GM19324 (cell line): ENCODE measurements around the gene SOX8.

Source experiments
- ATAC-seq: cut with Tn5 transposase; IDR thresholded peaks from one replicate; pipeline ENCODE4 v1.9.1; 2021; ENCODE audit warnings: mild to moderate bottlenecking, moderate library complexity; ENCODE audit not compliant: unreplicated experiment, low FRiP score

SOX8 gene

DNA sequence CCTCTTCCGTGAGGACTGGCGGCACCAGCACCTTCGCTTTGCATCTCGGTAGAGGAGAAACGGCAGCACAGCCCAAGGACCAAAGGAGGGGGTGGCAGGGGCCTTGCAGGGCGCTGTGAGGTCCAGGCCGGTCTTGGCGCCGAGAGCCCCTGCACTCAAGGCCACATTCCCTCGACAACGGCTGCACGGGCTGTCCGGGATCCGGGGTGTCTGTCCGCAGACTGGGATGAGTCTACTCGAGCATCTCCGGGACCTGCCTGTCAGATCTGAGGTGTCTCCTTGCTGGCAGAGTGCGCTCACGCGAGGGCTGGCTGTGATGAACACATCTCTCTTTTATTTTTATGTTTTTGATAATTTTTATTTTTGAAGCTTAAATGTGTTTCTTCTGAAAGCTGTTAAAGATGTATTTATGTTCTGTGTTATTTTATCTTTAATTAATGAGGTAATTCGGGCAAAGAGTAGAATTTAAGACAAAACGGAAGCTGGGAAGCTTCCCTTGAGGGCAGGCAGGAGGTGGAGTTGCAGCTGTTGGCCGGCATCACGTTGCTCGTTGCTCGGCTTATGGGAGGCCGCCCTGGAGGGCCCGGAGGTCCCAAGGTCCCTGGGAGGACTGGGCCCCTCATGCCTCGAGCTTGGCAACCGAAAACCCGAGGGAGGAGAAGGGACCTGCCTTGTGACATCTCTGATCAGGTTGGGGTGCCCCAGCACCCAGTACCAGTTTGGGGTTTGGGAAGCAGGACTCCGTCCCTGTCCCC is 4.3 kb downstream of the SOX8 start:
- no peak for ATAC-seq

DNA sequence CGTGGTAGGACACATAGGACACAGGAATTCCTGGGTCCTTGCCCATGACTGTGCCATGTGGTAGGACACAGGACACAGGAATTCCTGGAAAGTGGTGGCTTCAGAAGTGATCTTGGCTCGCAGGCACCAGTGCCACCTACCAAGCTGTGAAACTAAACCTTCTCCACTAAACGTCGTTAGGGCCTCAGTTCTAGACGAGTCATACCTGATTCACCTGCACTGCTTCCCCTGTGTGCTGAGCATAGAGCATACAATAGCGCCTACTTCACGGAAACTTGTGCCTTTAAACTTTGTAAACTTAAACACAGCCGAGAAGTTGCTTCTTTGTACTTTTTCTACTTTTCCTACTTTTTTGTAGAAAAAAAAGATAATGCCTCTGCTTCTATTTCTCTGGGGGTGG is 4.8 kb downstream of the SOX8 start:
- ATAC-seq = no peak

DNA sequence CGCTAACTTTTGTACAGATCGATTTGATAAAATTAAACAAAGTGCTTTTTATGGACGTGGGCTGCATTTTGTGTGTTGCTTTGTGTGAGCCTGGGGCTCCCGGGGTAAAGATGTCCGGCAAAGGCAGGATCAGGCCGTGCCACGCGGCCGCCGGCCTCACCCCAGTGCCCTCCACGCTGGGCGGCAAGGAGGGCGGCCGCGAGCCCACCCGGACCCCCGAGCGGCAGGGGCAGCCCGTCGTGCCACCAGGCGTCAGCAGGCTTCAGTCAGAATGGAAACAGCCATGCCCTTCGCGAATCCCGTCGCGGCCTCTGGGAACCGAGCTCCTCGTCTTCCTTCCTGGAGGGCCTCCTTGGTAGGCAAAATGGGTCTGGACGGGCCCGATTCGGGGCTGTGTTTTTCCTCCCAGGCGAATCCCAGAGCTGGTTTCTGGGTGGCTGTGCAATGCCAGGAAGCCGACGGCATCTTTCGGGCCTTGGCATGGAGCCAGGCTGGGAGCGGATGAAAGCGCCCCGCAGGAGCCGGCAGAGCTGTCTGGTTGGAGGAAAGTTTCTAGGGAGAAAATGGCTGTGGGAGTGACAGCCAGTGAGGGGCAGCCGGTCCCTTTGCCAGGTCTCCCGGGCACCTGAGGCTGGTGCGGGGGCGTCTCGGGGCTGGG is 5.5 kb downstream of the SOX8 start:
- ATAC-seq = no peak

DNA sequence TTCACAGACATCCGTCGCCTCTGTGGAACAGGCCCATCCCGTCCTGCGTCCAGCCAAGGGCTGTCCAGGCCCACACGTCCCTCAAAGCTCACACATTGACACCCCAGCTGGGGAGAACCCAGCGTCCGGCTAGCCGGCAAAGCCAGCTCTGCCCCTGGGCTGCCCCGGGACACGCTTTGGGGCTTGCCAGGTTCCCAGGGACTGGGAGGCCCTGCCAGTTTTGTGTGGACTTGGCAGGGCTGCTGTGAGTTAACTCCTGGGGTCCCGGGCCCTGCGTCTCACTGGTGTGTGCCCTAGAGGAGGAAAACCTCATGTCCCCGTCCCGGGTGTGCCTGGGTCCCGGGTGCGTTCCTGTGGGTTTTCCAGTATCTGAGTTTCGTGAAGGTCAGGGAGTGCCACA is 6.3 kb downstream of the SOX8 start:
- ATAC-seq = no peak

DNA sequence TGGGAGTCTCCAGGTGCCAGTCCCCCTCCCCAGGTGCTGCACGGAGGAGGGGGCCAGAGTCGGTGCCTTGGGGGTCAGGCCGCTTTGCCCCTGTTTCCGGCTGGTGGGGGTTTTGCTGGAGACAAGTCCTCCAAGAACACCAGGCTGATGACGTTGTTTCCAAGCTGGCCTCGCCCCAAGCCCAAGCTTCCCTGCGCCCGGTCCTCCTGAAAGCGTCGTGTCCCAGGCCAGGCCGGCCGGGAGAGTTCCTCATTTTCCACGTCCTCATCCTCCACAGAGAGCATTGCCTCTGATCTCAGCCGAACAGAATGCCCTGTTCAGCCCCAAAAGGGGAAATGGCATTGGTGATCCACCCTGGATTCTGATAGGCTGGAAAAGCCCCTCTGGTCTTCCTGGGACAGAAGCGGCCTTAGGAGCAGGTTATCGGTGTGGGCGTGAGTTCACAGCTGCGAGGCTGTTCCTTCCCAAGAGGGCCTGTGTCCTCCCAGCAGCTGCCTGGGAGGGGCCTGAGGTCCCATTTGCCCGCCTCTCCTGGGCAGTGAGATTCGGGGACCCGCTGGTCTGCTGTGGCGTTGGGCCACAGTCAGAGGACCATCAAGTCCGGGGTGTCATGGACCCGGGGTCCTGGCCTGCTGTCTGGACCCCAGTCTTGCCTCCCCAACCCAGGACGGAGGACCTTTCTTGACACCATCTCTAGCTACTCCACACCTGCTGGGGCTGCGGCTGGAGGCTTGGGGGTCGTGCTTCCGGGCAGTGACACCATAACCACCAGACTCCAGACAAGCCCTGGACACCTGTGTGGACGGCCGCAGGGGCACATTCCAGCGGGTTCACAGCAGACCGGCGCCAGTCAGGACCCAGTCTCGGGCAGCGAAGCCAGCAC is 7.1 kb downstream of the SOX8 start:
- ATAC-seq = no peak

DNA sequence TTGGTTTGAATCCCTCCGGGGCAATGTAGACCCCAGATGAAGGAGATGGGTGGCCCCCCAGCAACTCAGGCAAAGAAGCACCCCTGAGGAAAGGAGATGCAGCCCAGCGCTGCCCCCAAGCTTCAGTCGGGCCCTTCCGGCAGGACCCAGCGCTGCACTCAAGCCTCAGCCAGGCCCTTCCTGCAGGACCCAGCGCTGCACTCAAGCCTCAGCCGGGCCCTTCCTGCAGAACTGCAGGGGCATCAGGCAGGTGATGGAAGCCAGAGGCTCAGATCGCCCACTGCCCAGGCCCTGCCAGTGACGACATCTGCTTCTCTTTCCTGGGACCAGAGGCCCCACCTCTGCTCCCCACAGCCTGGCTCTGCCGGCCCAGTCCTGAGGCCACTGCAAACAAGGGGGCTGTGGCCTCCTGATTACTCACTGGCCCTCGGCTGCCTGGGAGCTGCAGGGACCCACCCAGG is 7.8 kb downstream of the SOX8 start:
- no peak for ATAC-seq

DNA sequence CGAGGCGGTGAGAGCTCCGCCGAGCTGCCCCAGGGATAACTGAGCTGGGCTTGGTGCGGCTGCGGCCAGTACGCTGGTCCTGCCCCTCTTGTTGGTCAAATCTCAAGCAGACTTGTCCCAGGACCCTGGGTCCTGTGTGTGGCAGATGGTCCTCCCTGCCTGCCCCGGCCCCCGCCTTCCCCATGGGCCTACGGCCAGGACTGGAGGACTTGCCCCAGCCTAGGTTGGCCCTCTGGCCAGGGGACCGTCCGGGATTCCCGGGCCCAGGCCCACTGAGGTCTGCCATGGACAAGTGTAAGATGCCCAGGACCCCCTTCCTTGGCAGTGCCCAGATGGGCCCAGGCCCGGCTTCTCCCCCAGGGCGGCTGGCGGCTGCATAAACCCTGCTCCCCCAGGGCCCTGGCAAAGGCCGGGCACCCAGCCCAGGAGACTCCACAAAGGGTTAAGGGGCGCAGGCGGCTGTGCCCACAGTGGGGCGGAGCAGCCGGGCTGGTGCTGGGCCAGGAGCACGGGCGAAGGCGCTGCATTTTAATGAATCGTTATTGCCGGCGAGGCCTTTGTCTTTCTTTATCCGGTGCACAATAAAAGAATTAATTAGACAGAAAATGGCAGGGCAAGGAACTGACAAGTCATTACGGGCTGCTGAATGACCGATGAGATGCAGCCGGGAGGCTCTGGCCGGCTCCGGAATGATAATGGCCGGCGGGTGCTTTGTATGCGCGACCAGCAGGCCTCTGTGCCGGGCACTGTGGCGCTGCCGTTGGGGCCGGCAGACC is 9.1 kb downstream of the SOX8 start:
- no peak for ATAC-seq

DNA sequence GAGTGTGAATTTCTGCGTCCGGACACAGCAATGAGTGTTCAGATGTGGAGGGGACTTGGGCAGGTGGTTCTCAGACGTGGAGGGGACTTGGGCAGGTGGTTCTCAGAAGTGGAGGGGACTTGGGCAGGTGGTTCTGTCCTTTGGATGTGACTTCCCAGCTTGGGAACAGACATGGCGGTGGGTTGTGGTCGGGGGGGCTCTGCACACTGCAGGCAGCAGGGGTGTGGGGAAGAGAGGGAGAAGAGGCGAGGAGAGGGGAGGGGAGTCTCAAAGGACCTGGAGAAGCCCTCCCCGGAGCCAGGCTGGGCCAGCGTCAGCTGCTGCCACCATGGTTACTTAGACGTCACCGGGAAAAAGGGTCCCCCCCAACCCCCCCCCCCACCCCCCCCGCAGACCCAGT is 9.8 kb downstream of the SOX8 start:
- ATAC-seq = no peak

DNA sequence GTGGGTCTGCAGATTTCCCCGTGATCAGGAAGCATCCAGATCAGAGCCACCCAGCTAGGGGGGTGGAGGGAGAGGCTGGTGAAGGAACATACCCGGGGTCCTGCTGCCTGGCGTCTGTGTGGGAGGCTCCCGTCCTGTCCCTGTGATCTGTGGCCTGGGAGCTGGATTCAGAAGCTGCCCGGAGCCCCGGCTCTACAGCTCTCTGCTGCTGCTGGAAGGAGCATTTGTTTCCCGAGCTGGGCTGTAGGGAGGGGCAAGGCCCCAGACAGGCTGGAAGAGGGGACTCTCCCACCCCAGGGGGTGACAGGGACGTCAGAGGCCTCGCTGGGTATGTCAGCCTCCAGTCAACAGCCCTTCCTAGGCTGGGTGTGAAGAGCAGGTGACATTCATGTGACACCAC is 10.2 kb downstream of the SOX8 start:
- no peak for ATAC-seq

DNA sequence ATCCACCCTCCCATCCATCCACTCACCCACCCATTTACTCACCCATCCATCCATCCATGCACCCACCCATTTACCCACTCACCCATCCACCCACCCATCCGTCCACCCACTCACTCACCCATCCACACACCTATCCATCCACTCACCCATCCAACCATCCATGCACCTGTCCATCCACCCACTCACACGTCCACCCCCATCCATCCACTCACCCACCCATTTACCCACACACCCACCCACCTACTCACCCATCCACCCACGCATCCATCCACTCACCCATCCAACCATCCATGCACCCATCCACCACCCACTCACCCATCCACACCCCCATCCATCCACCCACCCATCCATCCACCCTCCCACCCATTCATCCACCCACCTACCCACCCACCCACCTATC is 12.2 kb downstream of the SOX8 start:
- ATAC-seq = no peak

DNA sequence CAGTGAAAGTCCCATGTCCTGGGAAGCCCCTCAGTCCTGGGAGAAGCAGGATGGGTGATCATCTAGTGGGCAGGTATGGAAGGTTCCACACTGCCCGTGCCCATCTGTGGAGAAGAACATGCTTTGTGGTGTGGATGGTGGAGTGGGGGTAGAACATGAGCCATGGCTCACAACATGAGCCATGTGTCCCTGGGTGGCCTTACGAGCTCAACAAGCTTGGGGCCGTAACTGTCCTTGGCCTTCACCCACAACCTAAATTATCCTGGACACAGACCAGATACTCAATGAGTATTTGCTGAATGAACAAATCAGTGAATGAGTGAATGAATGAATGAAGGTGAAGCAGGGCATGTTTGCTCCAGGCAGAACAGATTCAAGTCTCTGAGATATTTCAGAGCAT is 13.5 kb downstream of the SOX8 start:
- no peak for ATAC-seq

DNA sequence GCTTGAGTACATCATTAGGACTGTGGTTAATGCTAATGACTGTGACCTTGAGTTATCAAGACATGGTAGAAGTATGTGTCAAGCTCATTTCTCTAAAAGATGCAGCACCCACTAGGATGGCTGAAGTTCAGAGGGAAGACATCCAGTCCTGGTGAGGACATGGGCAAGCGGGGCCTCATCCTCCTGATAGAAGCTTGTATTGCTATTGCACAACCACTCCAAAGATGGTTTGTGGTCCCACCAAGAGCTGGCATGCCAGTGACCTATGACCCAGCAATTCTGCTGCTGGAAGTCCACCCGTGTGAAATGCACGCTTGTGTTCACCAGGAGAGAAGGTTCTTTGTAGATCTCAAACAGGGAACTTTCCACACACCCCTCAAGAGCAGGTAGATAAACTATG is 14.2 kb downstream of the SOX8 start:
- ATAC-seq = no peak

DNA sequence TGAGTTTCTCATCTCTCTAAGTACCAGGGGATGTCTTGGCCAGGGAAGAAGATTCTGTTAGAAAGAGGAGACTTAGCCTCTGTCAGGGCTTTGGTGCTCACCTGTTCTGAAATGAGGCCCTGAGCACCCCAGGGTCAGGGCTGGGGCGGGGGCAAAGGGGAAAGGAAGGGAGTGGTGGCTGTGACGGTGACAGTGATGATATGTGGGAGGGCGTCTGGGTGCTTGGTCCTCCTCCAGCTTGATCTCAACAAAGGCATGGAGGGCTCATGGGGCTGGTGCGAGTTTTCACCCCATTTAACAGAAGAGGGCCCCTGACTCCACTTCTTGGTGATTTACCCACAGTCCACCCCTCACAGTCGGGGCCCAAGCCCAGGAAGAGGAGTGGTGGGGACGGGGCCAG is 15.1 kb downstream of the SOX8 start:
- no peak for ATAC-seq

DNA sequence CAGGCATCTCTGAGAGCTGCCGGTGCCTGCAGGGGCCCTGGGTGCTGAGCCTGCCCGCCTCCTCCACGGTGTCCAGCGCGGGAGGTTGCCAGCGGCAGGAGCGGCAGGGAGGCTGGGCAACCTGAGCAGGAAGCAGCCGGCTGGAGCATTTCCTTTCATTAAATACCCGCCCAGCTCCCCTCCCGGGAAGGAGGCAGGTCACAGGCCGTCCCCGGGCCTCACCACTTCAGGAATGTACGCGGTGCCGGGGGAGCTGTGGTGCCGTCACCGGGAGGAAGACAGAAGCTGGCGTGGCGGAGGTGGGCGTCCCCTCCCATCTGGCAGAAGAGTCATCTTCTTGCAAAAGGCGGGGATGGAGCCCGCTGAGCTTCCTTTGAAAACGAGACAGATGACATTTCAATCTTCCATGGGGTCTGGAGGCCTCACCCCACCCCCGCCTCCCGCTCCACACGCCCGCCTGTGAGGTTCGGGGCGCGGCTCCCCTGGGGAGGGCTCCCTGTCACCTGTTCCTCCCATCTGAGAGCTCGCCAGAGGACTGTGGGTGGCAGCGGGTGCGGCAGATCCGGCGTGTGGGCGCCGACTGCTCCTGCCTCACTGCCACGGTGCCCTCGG is 16.0 kb downstream of the SOX8 start:
- ATAC-seq = no peak

DNA sequence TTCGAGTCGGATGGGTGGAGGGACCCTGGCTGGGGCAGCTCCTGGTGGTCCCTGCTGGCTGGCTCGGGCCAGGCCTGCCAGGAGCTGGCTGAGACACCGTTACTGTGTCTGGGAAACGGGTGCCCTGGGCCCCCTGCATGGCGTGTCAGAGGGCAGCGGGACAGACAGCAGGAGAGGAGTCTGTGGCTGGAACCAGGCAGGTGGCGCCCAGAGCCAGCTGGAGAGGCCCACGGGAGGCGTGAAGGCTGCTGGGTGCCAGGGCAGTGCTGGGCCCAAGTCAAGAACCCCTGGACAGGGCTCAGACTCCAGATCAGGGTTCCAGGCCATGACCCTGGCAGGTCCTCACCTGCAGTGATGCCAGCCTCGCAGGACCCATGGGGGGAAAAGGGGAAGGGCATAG is 16.6 kb downstream of the SOX8 start:
- ATAC-seq = no peak

DNA sequence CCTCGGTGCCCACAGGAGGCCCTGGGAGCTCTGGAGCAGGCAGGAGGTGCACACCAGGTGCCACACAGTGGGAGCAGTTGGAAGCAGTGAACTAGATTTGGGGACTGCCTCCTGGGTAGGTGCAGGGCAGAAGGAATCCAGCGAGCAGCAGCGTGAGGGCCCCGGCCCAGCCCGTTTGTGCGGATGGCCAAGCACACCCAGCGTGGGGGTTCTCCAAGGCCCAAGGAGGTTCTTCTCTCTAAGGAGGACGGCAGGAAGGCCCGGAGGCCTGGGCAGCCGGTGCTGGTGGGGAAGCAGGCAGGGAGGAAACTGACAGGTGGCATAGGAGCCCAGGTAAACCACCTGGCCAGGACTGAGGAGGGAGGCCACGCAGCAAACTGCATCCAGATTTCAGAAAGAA is 17.0 kb downstream of the SOX8 start:
- no peak for ATAC-seq

DNA sequence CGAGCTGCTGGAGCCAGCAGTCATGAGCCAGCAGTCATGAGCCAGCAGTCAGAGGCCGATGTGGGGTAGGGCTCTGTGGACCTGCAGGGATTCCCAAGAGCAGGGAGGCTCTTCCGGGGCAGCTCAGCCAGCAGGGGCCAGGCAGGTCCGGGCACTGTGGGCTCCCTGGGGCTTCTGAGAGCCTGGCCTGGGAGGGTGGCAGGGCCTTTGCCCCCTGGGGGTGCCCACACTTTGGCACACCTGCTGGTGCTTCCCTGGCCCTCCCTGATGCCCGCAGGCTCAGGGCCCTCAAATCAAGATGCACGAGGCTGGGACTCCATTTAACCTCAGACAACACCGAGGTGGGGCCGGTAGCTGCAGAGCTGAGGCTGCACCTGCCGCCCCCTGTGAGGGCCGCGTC is 18.1 kb downstream of the SOX8 start:
- no peak for ATAC-seq

DNA sequence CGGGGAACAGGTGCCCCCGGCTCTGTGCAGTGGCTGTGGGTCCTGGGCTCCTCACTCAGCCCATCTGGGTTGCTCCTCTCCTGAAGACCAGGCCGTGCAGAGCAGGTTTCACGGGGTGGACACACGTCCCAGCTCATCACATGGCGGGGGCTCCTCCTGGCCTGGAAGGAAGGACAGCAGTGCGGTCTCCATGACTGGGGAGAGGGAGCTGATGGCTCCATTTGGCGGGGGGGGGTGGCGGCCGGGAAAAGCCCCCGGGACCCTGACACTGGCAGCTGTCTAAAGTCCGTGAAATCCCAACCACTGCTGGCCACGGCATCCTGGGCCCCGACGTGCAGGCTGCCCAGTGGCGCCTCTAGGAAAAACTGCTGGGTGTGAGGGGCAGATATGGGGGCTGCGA is 19.0 kb downstream of the SOX8 start:
- ATAC-seq = no peak

DNA sequence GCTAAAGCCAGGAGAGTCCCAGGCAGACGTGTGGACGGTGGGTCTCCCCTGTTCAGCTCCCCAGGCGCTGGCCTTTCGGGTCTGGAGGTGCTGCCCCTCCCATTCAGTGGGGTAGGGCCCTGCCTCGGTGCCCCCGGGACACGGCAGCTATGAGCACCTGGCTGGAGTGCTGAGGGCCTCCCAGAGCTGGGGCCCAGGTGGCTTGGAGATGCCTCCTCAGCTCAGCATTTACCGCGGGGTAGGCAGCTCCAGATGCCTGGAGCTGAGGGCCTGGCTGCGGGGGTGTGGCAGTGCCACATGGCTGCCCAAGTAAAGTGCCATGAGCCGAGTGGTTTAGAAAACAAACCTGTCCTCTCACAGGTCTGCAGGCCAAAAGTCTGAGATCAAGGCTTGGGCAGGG is 19.5 kb downstream of the SOX8 start:
- no peak for ATAC-seq
